ENCODE results near the gene SPAG16.

DNA sequence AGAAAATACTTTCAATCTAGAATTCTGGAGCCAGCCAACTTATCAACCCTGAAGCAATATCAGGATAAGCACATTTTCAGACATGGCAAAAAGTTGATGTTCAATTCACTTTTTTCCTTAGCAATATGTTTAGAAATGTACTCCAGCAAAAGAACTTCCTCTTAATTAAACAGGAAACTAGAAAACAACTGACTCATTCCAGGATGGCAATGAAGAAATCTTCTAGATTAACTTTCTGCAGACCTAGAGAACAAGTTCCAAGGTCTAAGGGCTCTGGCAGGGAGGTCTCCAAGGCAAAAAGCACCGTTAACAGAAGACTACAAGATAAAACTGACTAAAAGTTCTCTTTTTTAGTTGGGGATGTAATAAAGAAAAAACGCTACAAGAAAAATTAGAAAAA, 1057.4 kb downstream of the SPAG16 start:
- no peak for TF ChIP-seq EP300 (IDR thresholded peaks at IDR 0.05)
- TF ChIP-seq, protein P1, sequence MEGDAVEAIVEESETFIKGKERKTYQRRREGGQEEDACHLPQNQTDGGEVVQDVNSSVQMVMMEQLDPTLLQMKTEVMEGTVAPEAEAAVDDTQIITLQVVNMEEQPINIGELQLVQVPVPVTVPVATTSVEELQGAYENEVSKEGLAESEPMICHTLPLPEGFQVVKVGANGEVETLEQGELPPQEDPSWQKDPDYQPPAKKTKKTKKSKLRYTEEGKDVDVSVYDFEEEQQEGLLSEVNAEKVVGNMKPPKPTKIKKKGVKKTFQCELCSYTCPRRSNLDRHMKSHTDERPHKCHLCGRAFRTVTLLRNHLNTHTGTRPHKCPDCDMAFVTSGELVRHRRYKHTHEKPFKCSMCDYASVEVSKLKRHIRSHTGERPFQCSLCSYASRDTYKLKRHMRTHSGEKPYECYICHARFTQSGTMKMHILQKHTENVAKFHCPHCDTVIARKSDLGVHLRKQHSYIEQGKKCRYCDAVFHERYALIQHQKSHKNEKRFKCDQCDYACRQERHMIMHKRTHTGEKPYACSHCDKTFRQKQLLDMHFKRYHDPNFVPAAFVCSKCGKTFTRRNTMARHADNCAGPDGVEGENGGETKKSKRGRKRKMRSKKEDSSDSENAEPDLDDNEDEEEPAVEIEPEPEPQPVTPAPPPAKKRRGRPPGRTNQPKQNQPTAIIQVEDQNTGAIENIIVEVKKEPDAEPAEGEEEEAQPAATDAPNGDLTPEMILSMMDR (IDR thresholded peaks at IDR 0.05) = no peak
- TF ChIP-seq POLR2A (IDR thresholded peaks at IDR 0.05) = no peak

Measured in tibial nerve (tissue), 4 donors.